ENCODE measurements around the gene HNF4A.

The HNF4A gene

GRCh38 chr20:44475694-44476560, 120.4 kb downstream of the HNF4A start, which contains the start of gene TTPAL:
TTPAL (plus strand) TSS chr20:44475874; CDS start chr20:44480000, 4,126 bp downstream.
- peak; percentile 94 for DNase-seq

GRCh38 chr20:44477151-44477550, 121.7 kb downstream of the HNF4A start:
- DNase-seq = no peak

GRCh38 chr20:44478206-44478605, 122.7 kb downstream of the HNF4A start:
- no peak for DNase-seq

GRCh38 chr20:44479643-44480042, 124.1 kb downstream of the HNF4A start:
- DNase-seq = no peak

GRCh38 chr20:44480097-44480496, 124.6 kb downstream of the HNF4A start:
- DNase-seq = no peak

- no peak for DNase-seq
Measured at GRCh38 chr20:44481719-44482416, 126.4 kb downstream of the HNF4A start.

GRCh38 chr20:44483112-44483511, 127.6 kb downstream of the HNF4A start:
- DNase-seq = no peak

Data from RPMI8226 (cell line).